ENCODE measurements around the gene GALNT7. TPM values are rescaled to one million over a fixed set of nuclear protein-coding genes. Genes with fewer than 3 reads are reported as not detected.
A peak's percentile ranks its signal among the peaks of the same experiment; 100 is the strongest.

Gene GALNT7
- total and polyA plus RNA-seq, 9 donors, result 9.0 to 23.7 (median 17.6) TPM

DNA sequence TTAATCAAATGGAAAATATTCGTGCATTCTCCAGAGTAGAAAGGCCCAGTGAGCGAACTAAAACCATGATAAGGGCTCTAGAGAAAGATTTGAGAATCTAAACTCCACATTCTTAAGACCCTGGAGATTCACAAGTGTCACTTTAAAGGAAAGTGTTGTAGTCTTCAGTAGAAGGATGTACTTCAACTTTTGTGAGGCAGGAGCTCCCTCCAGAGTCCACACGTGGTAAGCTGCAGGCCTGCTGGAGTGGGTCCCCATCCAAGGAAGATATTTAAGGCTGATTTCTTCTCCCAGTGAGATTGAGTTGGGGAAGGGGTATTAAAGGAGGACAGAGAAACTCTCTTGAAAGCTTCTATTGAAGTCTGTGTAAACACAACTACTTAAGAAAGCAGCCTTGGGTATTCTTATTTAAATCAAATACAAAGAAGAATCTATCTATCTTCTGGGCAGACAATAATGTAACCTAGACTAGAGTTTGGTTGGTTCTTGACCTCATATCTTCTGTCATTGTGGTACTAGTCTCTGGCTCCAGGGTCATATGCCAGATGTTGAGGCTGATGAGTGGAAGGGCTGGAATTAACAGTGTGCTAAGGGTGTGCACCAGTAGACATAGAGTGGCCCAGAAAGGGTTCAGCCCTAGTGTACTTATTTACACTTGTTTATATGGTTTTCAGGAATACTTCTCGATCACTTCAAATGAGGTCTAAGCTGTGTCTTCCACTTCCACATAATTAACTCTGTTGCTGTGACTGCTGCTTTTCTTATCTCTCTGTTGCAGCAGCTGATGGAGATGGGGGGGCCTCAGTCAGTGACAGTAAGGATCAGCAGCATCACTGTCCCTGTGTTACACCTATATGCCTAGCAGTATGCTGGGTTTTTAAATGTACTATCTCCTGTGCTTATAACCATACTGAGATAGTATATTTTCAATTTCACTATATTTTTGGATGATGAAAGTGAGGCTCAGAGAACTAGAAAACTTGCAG, 89.4 kb downstream of the GALNT7 start:
- peak; percentile 52 to 72 (median 71) for DNase-seq
- Histone ChIP-seq H3K27ac (no peak overlapping the region), H3K36me3 (no peaks in the 10 kb centered on the region), H3K27me3 (no peaks in the 10 kb centered on the region), H3K4me1 (ENCODE audit: insufficient read depth) (no peaks in the 10 kb centered on the region), H3K4me3 (no peak overlapping the region), H3K9me3 (no peaks in the 10 kb centered on the region)
- 33 to 42% (median 41%) methylated on average over 4 of the region's 4 CpGs for WGBS, 3 donors
- TF ChIP-seq EP300 (IDR thresholded peaks at IDR 0.05) (no peak), POLR2A (IDR thresholded peaks at IDR 0.05) (no peak)
- TF ChIP-seq, protein P1, sequence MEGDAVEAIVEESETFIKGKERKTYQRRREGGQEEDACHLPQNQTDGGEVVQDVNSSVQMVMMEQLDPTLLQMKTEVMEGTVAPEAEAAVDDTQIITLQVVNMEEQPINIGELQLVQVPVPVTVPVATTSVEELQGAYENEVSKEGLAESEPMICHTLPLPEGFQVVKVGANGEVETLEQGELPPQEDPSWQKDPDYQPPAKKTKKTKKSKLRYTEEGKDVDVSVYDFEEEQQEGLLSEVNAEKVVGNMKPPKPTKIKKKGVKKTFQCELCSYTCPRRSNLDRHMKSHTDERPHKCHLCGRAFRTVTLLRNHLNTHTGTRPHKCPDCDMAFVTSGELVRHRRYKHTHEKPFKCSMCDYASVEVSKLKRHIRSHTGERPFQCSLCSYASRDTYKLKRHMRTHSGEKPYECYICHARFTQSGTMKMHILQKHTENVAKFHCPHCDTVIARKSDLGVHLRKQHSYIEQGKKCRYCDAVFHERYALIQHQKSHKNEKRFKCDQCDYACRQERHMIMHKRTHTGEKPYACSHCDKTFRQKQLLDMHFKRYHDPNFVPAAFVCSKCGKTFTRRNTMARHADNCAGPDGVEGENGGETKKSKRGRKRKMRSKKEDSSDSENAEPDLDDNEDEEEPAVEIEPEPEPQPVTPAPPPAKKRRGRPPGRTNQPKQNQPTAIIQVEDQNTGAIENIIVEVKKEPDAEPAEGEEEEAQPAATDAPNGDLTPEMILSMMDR (IDR thresholded peaks at IDR 0.05), result peak; percentile 19 to 57 (median 44)
- intact Hi-C loops (cut with DNase I), result loop anchor here in 3 of 4 donors (5.0 to 10.0 kb wide), 2 partner anchors 241 to 243 kb away; no protein-coding TSS in a partner anchor

DNA sequence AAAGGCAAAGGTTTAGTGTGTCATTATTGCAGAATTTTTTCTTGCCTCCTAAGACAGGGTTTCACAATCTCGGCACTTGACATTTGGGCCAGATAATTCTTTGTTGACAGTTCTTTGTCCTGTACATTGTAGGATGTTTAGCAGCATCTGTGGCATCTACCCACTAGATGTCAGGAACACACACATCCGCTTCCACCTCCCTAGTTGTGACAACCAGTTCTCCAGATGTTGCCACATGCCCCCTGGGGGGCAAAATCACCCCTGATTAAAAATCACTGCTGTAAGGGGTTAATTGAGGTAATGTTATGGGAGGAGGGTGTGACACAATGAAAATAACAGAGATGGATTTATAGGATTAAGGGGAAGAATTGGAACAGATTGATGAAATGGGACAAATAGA, 90.3 kb downstream of the GALNT7 start:
- DNase-seq, result no peak
- Histone ChIP-seq H3K9me3 (no peaks in the 10 kb centered on the region), H3K4me3 (no peak overlapping the region), H3K36me3 (no peaks in the 10 kb centered on the region), H3K27ac (no peak overlapping the region), H3K4me1 (ENCODE audit: insufficient read depth) (no peaks in the 10 kb centered on the region), H3K27me3 (no peaks in the 10 kb centered on the region)
- TF ChIP-seq EP300 (IDR thresholded peaks at IDR 0.05) (no peak), POLR2A (IDR thresholded peaks at IDR 0.05) (no peak)
- TF ChIP-seq, protein P1 (IDR thresholded peaks at IDR 0.05), result no peak
- intact Hi-C loops (cut with DNase I), result loop anchor here in 3 of 4 donors (5.0 to 10.0 kb wide), 2 partner anchors 242 to 244 kb away; no protein-coding TSS in a partner anchor
- WGBS, 3 donors, result 87 to 97% (median 88%) methylated on average over 2 of the region's 2 CpGs

DNA sequence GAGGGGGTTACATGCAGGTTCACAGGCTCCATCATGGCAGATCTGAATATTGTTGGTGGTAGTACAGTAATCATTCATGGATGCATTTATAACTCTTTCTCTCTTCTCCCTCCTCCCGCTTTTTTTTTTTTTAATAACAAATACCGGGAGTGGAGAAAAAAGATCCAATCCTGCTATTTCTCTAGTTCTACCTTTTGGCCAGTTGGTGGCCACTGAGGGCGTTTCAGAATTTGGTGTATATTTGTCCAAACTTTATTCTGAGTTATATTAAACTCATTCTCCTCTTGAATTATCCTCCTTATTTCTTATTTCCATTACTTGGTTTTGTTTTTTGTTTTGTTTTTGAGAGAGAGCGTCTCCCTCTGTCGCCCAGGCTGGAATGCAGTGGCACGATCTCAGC, 90.7 kb downstream of the GALNT7 start:
- 43 to 72% (median 56%) methylated on average over 6 of the region's 6 CpGs for whole genome bisulfite sequencing, 3 donors
- intact Hi-C loops (cut with DNase I), result loop anchor here in 3 of 4 donors (5.0 to 10.0 kb wide), 2 partner anchors 242 to 245 kb away; no protein-coding TSS in a partner anchor
- Histone ChIP-seq H3K27me3 (no peaks in the 10 kb centered on the region), H3K4me3 (no peak overlapping the region), H3K27ac (no peak overlapping the region), H3K36me3 (no peaks in the 10 kb centered on the region), H3K4me1 (ENCODE audit: insufficient read depth) (no peaks in the 10 kb centered on the region), H3K9me3 (no peaks in the 10 kb centered on the region)
- TF ChIP-seq, protein P1 (IDR thresholded peaks at IDR 0.05), result no peak
- TF ChIP-seq EP300 (IDR thresholded peaks at IDR 0.05), result no peak
- TF ChIP-seq POLR2A (IDR thresholded peaks at IDR 0.05), result no peak
- DNase-seq, result no peak

DNA sequence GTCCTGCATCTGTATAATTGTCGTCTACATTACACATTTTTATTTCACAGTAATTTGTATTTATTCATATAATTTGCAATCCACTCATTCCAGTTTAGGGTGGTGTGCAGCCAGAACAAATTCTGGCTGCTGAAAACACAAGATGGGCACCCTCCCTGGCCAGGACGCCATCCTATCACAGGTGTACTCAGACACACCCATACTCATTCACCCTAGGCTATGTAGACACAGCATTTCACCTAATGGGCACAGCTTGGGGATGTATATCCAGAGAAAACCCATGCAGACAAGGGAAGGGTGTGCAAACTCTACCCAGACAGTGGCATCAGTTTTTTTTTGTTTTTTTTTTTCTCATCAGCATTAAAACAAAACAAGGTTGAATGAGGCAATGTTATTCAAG, 92.4 kb downstream of the GALNT7 start:
- Histone ChIP-seq H3K27me3 (no peaks in the 10 kb centered on the region), H3K4me1 (ENCODE audit: insufficient read depth) (peaks cover 6% of the 10 kb centered on the region), H3K36me3 (no peaks in the 10 kb centered on the region), H3K27ac (no peak overlapping the region), H3K4me3 (no peak overlapping the region), H3K9me3 (no peaks in the 10 kb centered on the region)
- whole genome bisulfite sequencing, 3 donors, result 91 to 99% (median 97%) methylated on average over 2 of the region's 2 CpGs
- TF ChIP-seq POLR2A (IDR thresholded peaks at IDR 0.05) (no peak), EP300 (IDR thresholded peaks at IDR 0.05) (no peak)
- TF ChIP-seq, protein P1 (IDR thresholded peaks at IDR 0.05), result no peak
- intact Hi-C loops (cut with DNase I), result no loop called here
- DNase-seq, result no peak

All from ovary (tissue), 9 donors.